Measurements from ENCODE around the gene ESPN. TPM values are rescaled to one million over a fixed set of nuclear protein-coding genes. Genes with fewer than 3 reads are reported as not detected.
A peak's percentile ranks its signal among the peaks of the same experiment; 100 is the strongest.

The ESPN gene
- total and polyA plus RNA-seq, 2 of the 4 experiments (the other 2 are of a cell fraction) = under 0.01 to 0.02 TPM

DNA sequence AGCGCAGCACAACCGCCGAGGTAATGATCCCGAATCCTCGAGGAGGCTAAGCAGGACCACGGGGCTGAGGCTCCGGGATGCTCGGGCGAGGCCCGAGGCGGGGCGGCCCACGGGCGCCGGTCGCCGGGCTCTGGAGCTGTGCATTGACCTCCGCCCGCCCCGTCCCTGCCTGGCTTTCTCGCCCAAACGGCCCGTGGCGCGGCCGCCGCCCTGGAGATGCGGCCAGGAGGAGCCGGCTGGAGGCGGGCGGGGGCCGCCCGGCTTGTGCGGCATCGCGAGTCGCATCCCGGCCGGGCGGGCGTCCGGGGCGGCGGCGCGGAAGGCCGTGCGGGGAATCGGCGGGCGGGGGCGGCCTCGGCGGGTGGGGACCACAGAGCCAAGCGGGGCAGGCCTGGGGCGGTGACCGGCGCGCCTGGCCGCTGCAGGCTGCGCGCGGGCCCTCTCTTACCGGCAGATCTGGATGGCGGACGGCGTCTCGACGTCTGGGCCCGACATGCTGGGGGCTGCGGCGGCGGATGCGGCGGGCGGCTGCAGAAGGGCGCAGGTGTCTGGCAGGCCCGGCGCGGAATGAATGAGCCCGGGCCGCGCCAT is 31.7 kb upstream of the ESPN start:
- no peaks in the 10 kb centered on the region for H3K9me3 ChIP-seq (ENCODE audit: control insufficient read depth, insufficient read depth, low read length)
- H3K79me1 ChIP-seq (ENCODE audit: low read depth in 1 of 2, low read length in 2 of 2) = peaks cover 5 to 33% of the 10 kb centered on the region in 2 experiments
- H4K8ac ChIP-seq (ENCODE audit: low read depth in 2 of 2, low read length in 2 of 2) = 0 out of 4 replicates have a peak overlapping the region, but pooled peaks of 1 of the 2 experiments have one; percentile 33
- H3K9me1 ChIP-seq (ENCODE audit: insufficient read depth, low read length) = peaks cover 7% of the 10 kb centered on the region
- no peak overlapping the region for H2BK120ac ChIP-seq (ENCODE audit: low read depth, low read length)
- H3K4me2 ChIP-seq (ENCODE audit: low read depth, low read length) = peak overlapping the region; percentile 88
- no peak overlapping the region for H2BK15ac ChIP-seq (ENCODE audit: low read depth, low read length)
- no peak overlapping the region for H4K91ac ChIP-seq (ENCODE audit: insufficient read depth, low read depth, low read length)
- intact Hi-C loops (cut with micrococcal nuclease) = loop anchor here (1.0 kb wide), 1 partner anchor 157 kb away; no protein-coding TSS in a partner anchor
- peaks cover 9% of the 10 kb centered on the region for H3K4me1 ChIP-seq (ENCODE audit: control insufficient read depth, insufficient read depth, low read length)
- peak overlapping the region; percentile 20 for H2BK5ac ChIP-seq (ENCODE audit: low read depth, low read length, poor library complexity, severe bottlenecking)
- BruUV-seq (replicated peaks) = no TSS peak
- H3K4ac ChIP-seq (ENCODE audit: low read depth, low read length) = no peak overlapping the region
- H3K27ac ChIP-seq (ENCODE audit: insufficient read depth, low read length) = no peak overlapping the region; the same call in 1 of the 2 replicates
- peak overlapping the region; percentile 87 for H3K14ac ChIP-seq (replicated peaks; ENCODE audit: low read depth, low read length)
- H2AK5ac ChIP-seq (ENCODE audit: low read depth, low read length) = 0 out of 2 replicates have a peak overlapping the region, but pooled peaks have one; percentile 73
- H3K56ac ChIP-seq (ENCODE audit: extremely low read depth, insufficient read depth, low read length) = no peak overlapping the region
- H3K9ac ChIP-seq (ENCODE audit: low read depth, low read length) = peak overlapping the region; percentile 18; the same call in 1 of the 2 replicates
- H4K20me1 ChIP-seq (ENCODE audit: insufficient read depth, low read length) = peaks cover 14% of the 10 kb centered on the region; the same call in 1 of the 2 replicates
- dilution Hi-C loops (cut with HindIII; ENCODE audit: low sequenced_read_pairs, unreplicated experiment) = no loop called here
- H3K23ac ChIP-seq (ENCODE audit: low read depth, low read length) = peak overlapping the region; percentile 99
- H2AFZ ChIP-seq (replicated peaks; ENCODE audit: low read length, poor library complexity) = peak overlapping the region; percentile 98
- TF ChIP-seq USF2 (IDR thresholded peaks at IDR 0.05; ENCODE audit: low read depth, low read length) (no peak), RAD21 (IDR thresholded peaks at IDR 0.05; ENCODE audit: low read length) (no peak), POLR2A (IDR thresholded peaks at IDR 0.05; ENCODE audit: low read depth, low read length) (no peak), MAZ (IDR thresholded peaks at IDR 0.05; ENCODE audit: borderline replicate concordance, low read depth, low read length) (no peak), MXI1 (IDR thresholded peaks at IDR 0.05; ENCODE audit: borderline replicate concordance, low read depth, low read length) (peak; percentile 6; the same call in 1 of the 2 replicates), CEBPB (IDR thresholded peaks at IDR 0.05; ENCODE audit: low read depth, low read length) (no peak)
- H3K36me3 ChIP-seq (ENCODE audit: control insufficient read depth, insufficient read depth, low read length) = no peaks in the 10 kb centered on the region
- peaks cover 2% of the 10 kb centered on the region; the same call in 1 of the 2 replicates for H3K27me3 ChIP-seq (ENCODE audit: control insufficient read depth, insufficient read depth, low read length)
- DNase-seq = no peak
- no peak overlapping the region for H2BK20ac ChIP-seq (ENCODE audit: low read depth, low read length)
- in situ Hi-C loops (cut with MboI; ENCODE audit: low sequenced_read_pairs) = no loop called here
- peak; percentile 27 for ATAC-seq (ENCODE audit: low read depth)
- no peak overlapping the region for H4K5ac ChIP-seq (ENCODE audit: low read depth, low read length)
- H2AK9ac ChIP-seq (replicated peaks; ENCODE audit: low read depth, low read length, poor library complexity) = peak overlapping the region; percentile 97
- H3K4me3 ChIP-seq (ENCODE audit: insufficient read depth, low read depth, low read length) = peak overlapping the region; percentile 91
- POLR2A ChIA-PET (ENCODE audit: unreplicated experiment) = no interaction called here
- WGBS, 2 experiments (ENCODE audit: extremely low coverage in 2 of 2, insufficient read length in 1 of 2) = 1% methylated on average over 53 of the region's 83 CpGs; no CpG with 5 or more reads in 1 of the 2 experiments
- CTCF ChIA-PET = interaction anchor here (1.0 kb wide), 1 partner anchor 9 kb away, joined by 3 read pairs; no protein-coding TSS in a partner anchor
- no peak overlapping the region for H3K18ac ChIP-seq (ENCODE audit: low read depth, low read length)
